Cardiac muscle cell (in vitro differentiated cells and primary cell): Measurements from ENCODE around the gene ZNF431. TPM values are rescaled to one million over a fixed set of nuclear protein-coding genes. Genes with fewer than 3 reads are reported as not detected.

Source experiments
- DNase-seq, 2 donors: peaks; one replicate each; pipeline versions ENCODE4 v3.0.0 to v3.0.0-alpha.2; 2010 to 2017; ENCODE audit warnings: low read depth in 1 of 2, low spot score in 1 of 2
- H3K27ac ChIP-seq: fragments of 200-600 bp; sonication (generic); 2 replicates; pipeline ENCODE4 v1.5.1; 2016
- H3K27me3 ChIP-seq: fragments of 200-600 bp; sonication (generic); 2 replicates; pipeline ENCODE4 v1.6.0; 2016; ENCODE audit warnings: control low read depth
- H3K36me3 ChIP-seq: fragments of 200-600 bp; sonication (generic); 2 replicates; pipeline ENCODE4 v1.5.1; 2016; ENCODE audit warnings: control low read depth
- H3K4me1 ChIP-seq: fragments of 200-600 bp; sonication (generic); 2 replicates; pipeline ENCODE4 v1.8.1; 2017; ENCODE audit warnings: low read depth, mild to moderate bottlenecking, mixed run types
- H3K4me3 ChIP-seq: fragments of 200-600 bp; sonication (generic); 2 replicates; pipeline ENCODE4 v1.5.1; 2016; ENCODE audit warnings: mild to moderate bottlenecking
- H3K9me3 ChIP-seq: fragments of 200-600 bp; sonication (generic); 2 replicates; pipeline ENCODE4 v1.5.1; 2017; ENCODE audit warnings: low read depth, mild to moderate bottlenecking, control low read depth
- polyA plus RNA-seq: library from polyadenylated mRNA; unstranded; fragments of >200 nt; fragmentation: Nextera tagmentation; extraction: Ambion mirVana; gene quantifications from 2 replicates; pipeline ENCODE4 v1.2.1, GENCODE V29; 2016
- total RNA-seq: library from RNA; depleted of rRNA; stranded (reverse); fragments of >200 nt; gene quantifications from 2 replicates; pipeline ENCODE4 v1.2.3, GENCODE V29; 2016
- TF ChIP-seq, protein P1 (sequence below): IDR thresholded peaks from 2 replicates; pipeline ENCODE4 v1.5.1; 2012; ENCODE audit warnings: low read depth, mild to moderate bottlenecking, low read length

The ZNF431 gene
- total and polyA plus RNA-seq, 2 experiments from 2014 or later = 15.2 to 26.7 TPM

DNA sequence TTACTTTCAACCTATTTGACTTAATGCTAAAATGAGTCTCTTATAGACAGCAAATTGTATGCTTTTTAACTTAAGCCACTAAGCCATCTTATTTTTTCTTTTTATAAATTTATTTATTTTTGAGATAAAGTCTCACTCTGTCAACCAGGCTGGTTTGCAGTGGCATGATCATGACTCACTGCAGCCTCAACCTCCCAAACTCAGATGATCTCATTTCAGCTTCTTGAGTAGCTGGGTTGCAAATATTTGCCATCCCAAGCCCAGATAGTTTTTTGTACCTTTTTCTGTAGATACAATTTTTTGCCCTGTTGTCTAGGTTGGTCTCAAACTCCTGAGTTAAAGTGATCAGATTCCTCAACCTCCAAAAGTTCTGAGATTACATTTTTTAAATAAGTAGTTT, 32.7 kb upstream of the ZNF431 start:
- Histone ChIP-seq H3K27ac (no peak overlapping the region), H3K9me3 (no peaks in the 10 kb centered on the region), H3K36me3 (no peaks in the 10 kb centered on the region), H3K4me1 (no peaks in the 10 kb centered on the region), H3K27me3 (no peaks in the 10 kb centered on the region), H3K4me3 (no peak overlapping the region)
- TF ChIP-seq, protein P1, sequence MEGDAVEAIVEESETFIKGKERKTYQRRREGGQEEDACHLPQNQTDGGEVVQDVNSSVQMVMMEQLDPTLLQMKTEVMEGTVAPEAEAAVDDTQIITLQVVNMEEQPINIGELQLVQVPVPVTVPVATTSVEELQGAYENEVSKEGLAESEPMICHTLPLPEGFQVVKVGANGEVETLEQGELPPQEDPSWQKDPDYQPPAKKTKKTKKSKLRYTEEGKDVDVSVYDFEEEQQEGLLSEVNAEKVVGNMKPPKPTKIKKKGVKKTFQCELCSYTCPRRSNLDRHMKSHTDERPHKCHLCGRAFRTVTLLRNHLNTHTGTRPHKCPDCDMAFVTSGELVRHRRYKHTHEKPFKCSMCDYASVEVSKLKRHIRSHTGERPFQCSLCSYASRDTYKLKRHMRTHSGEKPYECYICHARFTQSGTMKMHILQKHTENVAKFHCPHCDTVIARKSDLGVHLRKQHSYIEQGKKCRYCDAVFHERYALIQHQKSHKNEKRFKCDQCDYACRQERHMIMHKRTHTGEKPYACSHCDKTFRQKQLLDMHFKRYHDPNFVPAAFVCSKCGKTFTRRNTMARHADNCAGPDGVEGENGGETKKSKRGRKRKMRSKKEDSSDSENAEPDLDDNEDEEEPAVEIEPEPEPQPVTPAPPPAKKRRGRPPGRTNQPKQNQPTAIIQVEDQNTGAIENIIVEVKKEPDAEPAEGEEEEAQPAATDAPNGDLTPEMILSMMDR = no peak
- DNase-seq = peak in 1 of 2 donors; percentile 17

DNA sequence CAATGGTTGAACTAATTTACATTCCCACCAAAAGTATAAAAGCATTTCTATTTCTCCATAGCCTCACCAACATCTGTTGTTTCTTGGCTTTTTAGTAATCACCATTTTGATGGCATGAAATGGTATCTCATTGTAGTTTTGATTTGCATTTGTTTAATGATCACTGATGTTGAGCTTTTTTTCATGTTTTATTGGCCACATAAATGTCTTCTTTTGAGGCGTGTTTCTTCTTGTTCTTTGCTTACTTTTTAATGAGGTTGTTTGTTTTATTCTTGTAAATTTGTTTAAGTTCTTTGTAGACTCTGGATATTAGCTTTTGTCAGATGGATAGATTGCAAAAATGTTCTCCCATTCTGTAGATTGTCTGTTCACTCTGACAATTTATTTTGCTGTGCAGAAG, 31.7 kb upstream of the ZNF431 start:
- no peak overlapping the region for H3K27ac ChIP-seq
- H3K9me3 ChIP-seq = no peaks in the 10 kb centered on the region
- H3K27me3 ChIP-seq = no peaks in the 10 kb centered on the region
- DNase-seq = no peak
- no peak overlapping the region for H3K4me3 ChIP-seq
- H3K4me1 ChIP-seq = no peaks in the 10 kb centered on the region
- TF ChIP-seq, protein P1 = no peak
- no peaks in the 10 kb centered on the region for H3K36me3 ChIP-seq

DNA sequence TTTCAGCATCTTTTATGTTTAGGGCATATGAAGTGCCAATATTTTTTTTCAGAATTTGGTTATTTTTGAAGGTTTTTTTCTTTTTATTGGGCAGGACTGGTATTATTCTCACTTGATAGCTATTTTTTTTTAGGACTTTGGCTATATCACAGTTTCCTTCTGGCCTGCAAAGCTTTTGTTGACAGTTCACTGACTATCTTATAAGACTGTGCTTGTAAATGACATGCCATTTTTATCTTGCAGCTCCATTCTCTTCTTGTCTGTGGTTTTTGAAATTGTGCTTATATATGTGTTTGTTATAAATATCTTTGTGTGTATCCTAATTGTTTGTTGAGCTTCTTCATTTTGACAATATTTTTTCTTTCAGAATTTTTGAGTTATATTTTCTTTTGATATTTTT, 26.4 kb upstream of the ZNF431 start:
- no peak overlapping the region for H3K27ac ChIP-seq
- no peaks in the 10 kb centered on the region for H3K27me3 ChIP-seq
- H3K9me3 ChIP-seq = no peaks in the 10 kb centered on the region
- no peak overlapping the region for H3K4me3 ChIP-seq
- peaks cover 10% of the 10 kb centered on the region for H3K36me3 ChIP-seq
- DNase-seq = no peak
- TF ChIP-seq, protein P1 = no peak
- no peaks in the 10 kb centered on the region for H3K4me1 ChIP-seq

DNA sequence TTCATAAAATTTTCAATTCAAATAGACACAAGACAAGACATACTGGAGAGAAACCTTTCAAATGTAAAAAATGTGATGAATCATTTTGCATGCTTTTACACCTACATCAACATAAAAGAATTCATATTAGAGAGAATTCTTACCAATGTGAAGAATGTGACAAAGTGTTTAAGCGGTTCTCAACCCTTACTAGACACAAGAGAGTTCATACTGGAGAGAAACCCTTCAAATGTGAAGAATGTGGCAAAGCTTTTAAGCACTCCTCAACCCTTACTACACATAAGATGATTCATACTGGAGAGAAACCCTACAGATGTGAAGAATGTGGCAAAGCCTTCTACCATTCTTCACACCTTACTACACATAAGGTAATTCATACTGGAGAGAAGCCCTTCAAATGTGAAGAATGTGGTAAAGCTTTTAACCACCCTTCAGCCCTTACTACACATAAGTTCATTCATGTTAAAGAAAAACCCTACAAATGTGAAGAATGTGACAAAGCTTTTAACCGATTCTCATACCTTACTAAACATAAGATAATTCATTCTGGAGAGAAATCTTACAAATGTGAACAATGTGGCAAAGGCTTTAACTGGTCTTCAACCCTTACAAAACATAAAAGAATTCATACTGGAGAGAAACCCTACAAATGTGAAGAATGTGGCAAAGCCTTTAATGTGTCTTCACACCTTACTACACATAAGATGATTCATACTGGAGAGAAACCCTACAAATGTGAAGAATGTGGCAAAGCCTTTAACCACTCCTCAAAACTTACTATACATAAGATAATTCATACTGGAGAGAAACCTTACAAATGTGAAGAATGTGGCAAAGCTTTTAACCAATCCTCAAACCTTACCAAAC, 24.6 kb upstream of the ZNF431 start:
- no peaks in the 10 kb centered on the region for H3K9me3 ChIP-seq
- no peak overlapping the region for H3K4me3 ChIP-seq
- H3K4me1 ChIP-seq = no peaks in the 10 kb centered on the region
- H3K27ac ChIP-seq = no peak overlapping the region
- no peak for DNase-seq
- TF ChIP-seq, protein P1 = no peak
- H3K36me3 ChIP-seq = peaks cover 10% of the 10 kb centered on the region
- H3K27me3 ChIP-seq = no peaks in the 10 kb centered on the region

DNA sequence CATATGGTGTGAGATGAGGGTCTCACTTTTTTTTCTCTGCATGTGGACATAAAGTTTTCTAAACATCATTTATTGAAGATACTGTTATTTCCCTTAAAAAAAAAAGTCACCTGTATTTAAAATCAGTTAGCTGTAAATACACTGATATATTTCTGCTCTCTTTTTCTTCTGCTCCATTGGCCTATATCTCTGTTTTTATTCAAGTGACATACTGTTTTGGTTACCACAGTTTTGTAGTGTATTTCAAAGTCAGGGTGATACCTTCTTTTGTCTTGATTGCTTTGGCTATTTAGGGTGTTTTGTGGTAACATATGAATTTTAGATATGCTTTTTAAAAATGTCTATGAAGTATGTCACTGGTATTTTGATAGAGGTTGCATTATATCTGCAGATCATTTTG, 15.8 kb upstream of the ZNF431 start:
- no peaks in the 10 kb centered on the region for H3K27me3 ChIP-seq
- H3K9me3 ChIP-seq = no peaks in the 10 kb centered on the region
- TF ChIP-seq, protein P1 = no peak
- H3K4me3 ChIP-seq = no peak overlapping the region
- no peak for DNase-seq
- peaks cover 8% of the 10 kb centered on the region for H3K4me1 ChIP-seq
- no peak overlapping the region for H3K27ac ChIP-seq
- peaks cover 2% of the 10 kb centered on the region for H3K36me3 ChIP-seq
